ENCODE results near the gene PACSIN1. TPM values are rescaled to one million over a fixed set of nuclear protein-coding genes. Genes with fewer than 3 reads are reported as not detected.

Gene PACSIN1
- total and polyA plus RNA-seq, 9 donors: 0.08 to 0.55 (median 0.45) TPM; not detected in 2

DNA sequence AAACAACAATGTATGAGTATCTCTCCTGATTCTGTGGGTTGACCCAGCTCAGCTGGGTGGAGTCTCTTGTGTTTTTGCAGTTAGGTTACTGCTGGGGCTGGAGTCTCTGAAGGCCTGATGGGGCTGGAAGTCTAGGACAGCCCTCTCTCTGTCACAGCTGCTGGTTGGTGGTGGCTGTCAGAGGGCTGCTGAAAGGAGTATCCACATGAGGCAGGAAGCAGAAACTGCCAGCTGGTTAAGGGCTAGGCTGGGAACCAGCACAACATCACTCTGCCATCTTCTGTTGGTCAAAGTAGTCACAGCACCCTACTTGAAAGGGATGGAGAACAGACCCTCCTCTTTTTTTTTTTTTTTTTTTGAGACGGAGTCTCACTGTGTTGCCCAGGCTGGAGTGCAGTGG, 10.0 kb upstream of the PACSIN1 start:
- no peak overlapping the region for H3K4me3 ChIP-seq
- 75 to 93% (median 89%) methylated on average over 1 of the region's 1 CpG for WGBS, 3 donors
- no peaks in the 10 kb centered on the region for H3K36me3 ChIP-seq
- no peaks in the 10 kb centered on the region for H3K9me3 ChIP-seq
- intact Hi-C loops (cut with DNase I): no loop called here
- no peak for DNase-seq
- TF ChIP-seq EP300 (IDR thresholded peaks at IDR 0.05) (no peak), POLR2A (IDR thresholded peaks at IDR 0.05) (no peak)
- TF ChIP-seq, protein P1, sequence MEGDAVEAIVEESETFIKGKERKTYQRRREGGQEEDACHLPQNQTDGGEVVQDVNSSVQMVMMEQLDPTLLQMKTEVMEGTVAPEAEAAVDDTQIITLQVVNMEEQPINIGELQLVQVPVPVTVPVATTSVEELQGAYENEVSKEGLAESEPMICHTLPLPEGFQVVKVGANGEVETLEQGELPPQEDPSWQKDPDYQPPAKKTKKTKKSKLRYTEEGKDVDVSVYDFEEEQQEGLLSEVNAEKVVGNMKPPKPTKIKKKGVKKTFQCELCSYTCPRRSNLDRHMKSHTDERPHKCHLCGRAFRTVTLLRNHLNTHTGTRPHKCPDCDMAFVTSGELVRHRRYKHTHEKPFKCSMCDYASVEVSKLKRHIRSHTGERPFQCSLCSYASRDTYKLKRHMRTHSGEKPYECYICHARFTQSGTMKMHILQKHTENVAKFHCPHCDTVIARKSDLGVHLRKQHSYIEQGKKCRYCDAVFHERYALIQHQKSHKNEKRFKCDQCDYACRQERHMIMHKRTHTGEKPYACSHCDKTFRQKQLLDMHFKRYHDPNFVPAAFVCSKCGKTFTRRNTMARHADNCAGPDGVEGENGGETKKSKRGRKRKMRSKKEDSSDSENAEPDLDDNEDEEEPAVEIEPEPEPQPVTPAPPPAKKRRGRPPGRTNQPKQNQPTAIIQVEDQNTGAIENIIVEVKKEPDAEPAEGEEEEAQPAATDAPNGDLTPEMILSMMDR (IDR thresholded peaks at IDR 0.05): no peak
- H3K27ac ChIP-seq: no peak overlapping the region
- H3K27me3 ChIP-seq: no peaks in the 10 kb centered on the region
- H3K4me1 ChIP-seq (ENCODE audit: insufficient read depth): no peaks in the 10 kb centered on the region

DNA sequence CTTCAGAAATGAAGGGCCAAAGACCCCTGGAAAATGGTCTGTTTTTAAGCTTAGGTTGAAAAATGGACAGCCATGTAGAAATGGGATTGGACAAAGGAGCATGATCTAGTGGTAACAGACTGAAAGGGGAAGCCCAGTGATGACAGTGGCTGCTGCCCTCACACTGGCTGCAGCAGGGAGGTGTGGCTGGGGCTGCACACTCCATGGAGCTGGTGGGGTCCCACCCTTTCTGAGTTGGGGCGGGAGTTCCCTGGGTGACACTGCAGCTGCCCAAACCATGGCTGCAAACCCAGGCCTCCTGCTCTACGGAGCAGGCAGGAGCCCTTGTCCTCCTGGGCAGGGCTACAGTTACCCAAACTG, 8.5 kb upstream of the PACSIN1 start:
- TF ChIP-seq POLR2A (IDR thresholded peaks at IDR 0.05): no peak
- TF ChIP-seq, protein P1 (IDR thresholded peaks at IDR 0.05): no peak
- TF ChIP-seq EP300 (IDR thresholded peaks at IDR 0.05): no peak
- no peak overlapping the region for H3K27ac ChIP-seq
- 72 to 78% (median 74%) methylated on average over 2 of the region's 2 CpGs for WGBS, 3 donors
- H3K4me1 ChIP-seq (ENCODE audit: insufficient read depth): no peaks in the 10 kb centered on the region
- no peaks in the 10 kb centered on the region for H3K36me3 ChIP-seq
- DNase-seq: no peak
- no peak overlapping the region for H3K4me3 ChIP-seq
- intact Hi-C loops (cut with DNase I): no loop called here
- H3K9me3 ChIP-seq: no peaks in the 10 kb centered on the region
- no peaks in the 10 kb centered on the region for H3K27me3 ChIP-seq

DNA sequence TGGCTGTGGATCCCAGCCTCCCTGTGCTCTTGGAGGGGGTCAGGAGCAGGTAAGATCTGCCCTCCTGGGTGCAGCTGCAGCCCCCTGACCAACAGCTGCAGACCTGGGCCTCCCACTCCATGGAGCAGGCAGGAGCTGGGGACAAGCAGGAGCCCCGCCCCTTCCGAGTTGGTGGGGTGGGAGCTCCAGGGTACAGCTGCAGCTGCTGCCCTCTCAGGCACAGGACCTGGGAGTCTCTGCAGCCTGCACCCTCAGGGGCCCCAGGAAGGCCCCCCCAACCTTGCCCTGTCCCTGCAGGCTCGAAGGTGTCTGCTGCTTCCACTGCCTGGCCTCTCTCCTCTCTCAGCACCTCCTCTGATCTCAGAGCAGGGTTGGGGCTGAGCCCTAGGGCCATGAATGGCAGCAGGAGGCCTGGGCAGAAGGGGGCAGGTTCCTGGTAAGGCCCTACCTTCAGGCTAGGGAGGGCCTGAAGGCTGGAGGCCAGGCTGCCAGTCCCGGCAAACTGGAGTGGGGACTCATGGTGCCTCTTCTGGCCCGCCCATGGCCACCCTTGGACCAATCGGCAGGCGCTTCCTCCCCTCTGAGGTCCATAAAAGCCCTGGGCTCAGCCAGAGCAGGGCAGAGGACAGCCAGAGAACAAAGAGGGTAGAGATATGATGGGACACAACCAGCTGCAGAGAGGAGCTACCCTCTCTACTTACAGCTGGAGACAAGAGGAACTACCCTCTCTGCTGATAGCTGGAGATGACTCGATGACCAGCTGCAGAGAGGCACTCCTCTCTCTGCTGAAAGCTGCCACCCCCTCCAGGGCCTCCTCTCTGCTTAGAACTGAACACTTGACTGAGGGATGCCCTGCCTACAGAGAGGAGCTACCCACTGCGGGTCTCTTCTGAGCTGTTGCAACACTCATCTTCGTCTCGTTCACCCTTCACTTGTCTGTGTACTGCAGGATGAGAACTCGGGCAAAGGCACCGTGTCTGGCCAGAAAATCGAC, 7.8 kb upstream of the PACSIN1 start:
- WGBS, 3 donors: 77 to 84% (median 82%) methylated on average over 14 of the region's 14 CpGs
- Histone ChIP-seq H3K9me3 (no peaks in the 10 kb centered on the region), H3K4me3 (no peak overlapping the region), H3K27ac (no peak overlapping the region), H3K36me3 (no peaks in the 10 kb centered on the region), H3K4me1 (ENCODE audit: insufficient read depth) (no peaks in the 10 kb centered on the region), H3K27me3 (no peaks in the 10 kb centered on the region)
- intact Hi-C loops (cut with DNase I): no loop called here
- DNase-seq: no peak
- TF ChIP-seq, protein P1 (IDR thresholded peaks at IDR 0.05): no peak
- TF ChIP-seq POLR2A (IDR thresholded peaks at IDR 0.05) (no peak), EP300 (IDR thresholded peaks at IDR 0.05) (no peak)

DNA sequence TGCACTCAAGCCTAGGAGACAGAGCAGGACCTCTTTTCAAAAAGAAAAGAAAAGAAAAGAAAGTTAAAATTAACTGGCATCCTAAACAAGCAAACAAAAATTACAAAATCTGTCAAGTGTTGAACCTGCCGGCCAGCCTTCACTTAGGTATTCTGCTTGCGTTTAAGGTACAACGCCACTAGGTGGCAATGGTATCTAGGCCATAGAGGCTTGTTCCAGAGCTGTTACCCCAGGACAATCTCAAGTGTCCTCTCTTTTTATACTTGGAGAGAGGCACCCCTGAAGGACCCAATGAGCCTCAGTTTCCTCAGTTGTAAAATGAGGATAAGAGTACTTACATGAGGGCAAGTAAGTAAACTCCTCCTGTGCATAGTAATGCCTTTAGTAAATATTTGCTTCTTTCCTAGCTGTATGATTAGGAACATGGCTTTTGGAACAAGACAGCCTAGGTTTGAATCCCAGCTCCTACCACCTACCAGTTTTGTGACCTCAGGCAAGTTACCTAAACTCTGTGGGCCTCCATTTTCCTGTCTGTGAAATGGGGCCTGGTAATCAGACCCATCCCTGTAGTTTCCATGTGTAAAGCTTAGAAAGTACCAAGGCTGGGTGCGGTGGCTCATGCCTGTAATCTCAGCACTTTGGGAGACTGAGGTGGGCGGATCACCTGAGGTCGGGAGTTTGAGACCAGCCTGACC, 5.8 kb upstream of the PACSIN1 start:
- no peak for DNase-seq
- intact Hi-C loops (cut with DNase I): no loop called here
- WGBS, 3 donors: 54 to 58% (median 54%) methylated on average over 6 of the region's 6 CpGs
- TF ChIP-seq POLR2A (IDR thresholded peaks at IDR 0.05) (no peak), EP300 (IDR thresholded peaks at IDR 0.05) (no peak)
- TF ChIP-seq, protein P1 (IDR thresholded peaks at IDR 0.05): no peak
- Histone ChIP-seq H3K27ac (no peak overlapping the region), H3K9me3 (no peaks in the 10 kb centered on the region), H3K27me3 (no peaks in the 10 kb centered on the region), H3K4me3 (no peak overlapping the region), H3K4me1 (ENCODE audit: insufficient read depth) (no peaks in the 10 kb centered on the region), H3K36me3 (no peaks in the 10 kb centered on the region)
